Astrocyte (in vitro differentiated cells and primary cell): ENCODE data around the gene NCOR2.

Source experiments
- EZH2 ChIP-seq: IDR thresholded peaks from 2 replicates; pipeline ENCODE4 v1.6.1; 2012; ENCODE audit warnings: mild to moderate bottlenecking, low read length, inconsistent platforms; ENCODE audit not compliant: insufficient read depth
- TF ChIP-seq, protein P1 (sequence below): IDR thresholded peaks from 2 replicates; pipeline ENCODE4 v1.5.1; 2011; ENCODE audit warnings: low read depth, mild to moderate bottlenecking, inconsistent platforms, low read length, moderate library complexity; ENCODE audit not compliant: insufficient read depth

DNA sequence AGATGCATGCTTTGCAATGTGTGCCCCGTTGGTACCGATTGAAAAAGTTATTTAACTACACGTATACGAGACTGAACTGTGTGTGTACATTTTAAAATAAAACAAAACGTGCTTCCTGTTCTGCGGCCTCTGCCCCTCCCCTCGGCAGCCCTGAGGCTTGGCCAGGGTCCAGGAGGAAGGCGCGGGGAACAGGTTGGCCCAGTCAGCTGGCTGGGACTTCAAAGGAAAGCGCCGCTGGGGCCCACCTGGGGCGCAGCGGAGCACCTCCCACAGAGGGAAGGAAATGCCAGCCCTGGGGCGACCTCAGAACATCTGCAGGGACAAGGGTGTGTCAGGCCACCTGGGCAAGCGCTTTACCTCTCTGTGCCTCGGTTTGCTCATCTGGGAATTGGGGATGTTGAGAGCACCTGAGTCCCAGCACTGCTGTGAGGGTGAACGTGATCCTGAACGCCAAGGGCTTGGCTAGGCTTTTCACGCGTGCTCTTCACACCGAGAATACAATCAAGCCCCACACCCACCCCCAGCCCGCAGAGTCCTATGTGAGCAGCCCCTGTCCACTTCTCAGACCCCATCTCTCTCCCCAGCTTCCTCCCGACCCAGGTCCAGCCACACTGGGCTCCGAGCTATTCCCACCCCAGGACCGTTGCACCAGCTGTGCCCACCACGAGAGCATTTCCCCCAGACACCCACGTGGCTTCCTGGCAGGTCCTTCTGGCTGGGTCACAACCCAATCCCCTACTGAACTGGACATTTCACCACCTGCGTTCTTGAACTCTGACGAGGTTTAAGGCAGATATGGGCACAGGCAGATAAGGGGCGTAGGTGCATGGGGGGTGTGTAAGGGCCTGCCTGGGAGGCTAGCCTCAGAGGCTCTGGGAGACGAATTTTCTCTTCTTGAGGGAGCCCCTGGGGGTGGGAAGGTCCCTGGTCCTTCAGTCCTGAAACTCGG is 41.9 kb upstream of the NCOR2 start:
- TF ChIP-seq, protein P1, sequence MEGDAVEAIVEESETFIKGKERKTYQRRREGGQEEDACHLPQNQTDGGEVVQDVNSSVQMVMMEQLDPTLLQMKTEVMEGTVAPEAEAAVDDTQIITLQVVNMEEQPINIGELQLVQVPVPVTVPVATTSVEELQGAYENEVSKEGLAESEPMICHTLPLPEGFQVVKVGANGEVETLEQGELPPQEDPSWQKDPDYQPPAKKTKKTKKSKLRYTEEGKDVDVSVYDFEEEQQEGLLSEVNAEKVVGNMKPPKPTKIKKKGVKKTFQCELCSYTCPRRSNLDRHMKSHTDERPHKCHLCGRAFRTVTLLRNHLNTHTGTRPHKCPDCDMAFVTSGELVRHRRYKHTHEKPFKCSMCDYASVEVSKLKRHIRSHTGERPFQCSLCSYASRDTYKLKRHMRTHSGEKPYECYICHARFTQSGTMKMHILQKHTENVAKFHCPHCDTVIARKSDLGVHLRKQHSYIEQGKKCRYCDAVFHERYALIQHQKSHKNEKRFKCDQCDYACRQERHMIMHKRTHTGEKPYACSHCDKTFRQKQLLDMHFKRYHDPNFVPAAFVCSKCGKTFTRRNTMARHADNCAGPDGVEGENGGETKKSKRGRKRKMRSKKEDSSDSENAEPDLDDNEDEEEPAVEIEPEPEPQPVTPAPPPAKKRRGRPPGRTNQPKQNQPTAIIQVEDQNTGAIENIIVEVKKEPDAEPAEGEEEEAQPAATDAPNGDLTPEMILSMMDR = no peak
- no peak for TF ChIP-seq EZH2
